GM21381 (cell line): ENCODE data around the gene ICAM4.
"Not testable (repeated sequence)": the region's sequence is repeated elsewhere in the genome, so short reads cannot be mapped to it uniquely, and the experiment has no call there.

Experiments
- ATAC-seq: cut with Tn5 transposase; IDR thresholded peaks from one replicate; pipeline ENCODE4 v1.9.1; 2021; ENCODE audit warnings: mild to moderate bottlenecking, moderate library complexity; ENCODE audit not compliant: unreplicated experiment

Gene ICAM4

DNA sequence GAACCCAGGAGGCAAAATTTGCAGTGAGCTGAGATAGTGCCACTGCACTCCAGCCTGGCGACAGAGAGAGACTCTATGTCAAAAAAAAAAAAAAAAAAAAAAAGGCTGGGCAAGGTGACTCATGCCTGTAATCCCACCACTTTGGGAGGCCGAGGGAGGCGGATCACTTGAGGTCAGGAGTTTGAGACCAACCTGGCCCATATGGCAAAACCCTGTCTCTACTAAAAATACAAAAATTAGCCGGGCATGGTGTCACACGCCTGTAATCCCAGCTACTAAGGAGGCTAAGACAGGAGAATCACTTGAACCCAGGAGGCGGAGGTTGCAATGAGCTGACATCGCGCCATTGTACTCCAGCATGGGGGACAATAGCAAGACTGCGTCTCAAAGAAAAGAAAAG, 50.0 kb downstream of the ICAM4 start:
- ATAC-seq = not testable (repeated sequence)
